Tibial nerve (tissue), 4 donors: ENCODE measurements around the gene UGT2A3.

Source experiments
- CTCF ChIP-seq, 5 experiments: fragments of 200-600 bp in 3 of 5; fragments of 450-650 bp in 2 of 5; sonication (generic) in 3 of 5; IDR thresholded peaks; one replicate each; pipeline ENCODE4 v1.5.1; 2016 to 2019; ENCODE audit warnings: antibody characterized with exemption in 5 of 5, mild to moderate bottlenecking in 3 of 5, moderate library complexity in 2 of 5
- EP300 ChIP-seq, 2 donors: sonication (generic); formaldehyde crosslinking; IDR thresholded peaks; one replicate each; pipeline ENCODE4 v1.6.1; 2017; ENCODE audit warnings: antibody characterized with exemption in 2 of 2, mild to moderate bottlenecking in 1 of 2

GRCh38 chr4:68963374-68963773, 11.8 kb upstream of the UGT2A3 start:
- TF ChIP-seq EP300 (IDR thresholded peaks at IDR 0.05) (no peak), CTCF (IDR thresholded peaks at IDR 0.05) (no peak)
